ENCODE measurements around the gene SLC9A7. TPM values are rescaled to one million over a fixed set of nuclear protein-coding genes. Genes with fewer than 3 reads are reported as not detected.

SLC9A7 gene
- total RNA-seq, 4 donors from 2014 or later = 2.8 to 10.7 (median 3.3) TPM

- intact Hi-C loops (cut with DNase I) = loop anchor here (5.0 kb wide), 1 partner anchor 113 kb away; no protein-coding TSS in a partner anchor
- Histone ChIP-seq H3K27me3 (peaks cover 0 to 9% (median 0%) of the 10 kb centered on the region in 4 donors), H3K4me1 (peaks cover 7 to 27% (median 17%) of the 10 kb centered on the region in 4 donors), H3K36me3 (no peaks in the 10 kb centered on the region), H3K27ac (replicated peaks in 1 of 4) (peak overlapping the region; percentile 43 to 75 (median 67)), H3K9me3 (peaks cover 0 to 8% (median 0%) of the 10 kb centered on the region in 4 donors), H3K4me3 (peak overlapping the region; percentile 58 to 71 (median 60))
- WGBS = 58% methylated on average over 23 of the region's 107 CpGs
- no peak for TF ChIP-seq POLR2AphosphoS5 (IDR thresholded peaks at IDR 0.05)
- no peak for TF ChIP-seq EP300 (IDR thresholded peaks at IDR 0.05)
- no peak for TF ChIP-seq POLR2A (IDR thresholded peaks at IDR 0.05; ENCODE audit: low read depth)
- no peak for TF ChIP-seq CTCF (IDR thresholded peaks at IDR 0.05)
- no peak for DNase-seq (ENCODE audit: extremely low spot score)
These were observed 184.8 kb downstream of the SLC9A7 start for GRCh38 chrX:46573892-46574773.

- 38% methylated on average over 17 of the region's 35 CpGs for WGBS
- peaks cover 0 to 8% (median 0%) of the 10 kb centered on the region in 4 donors for H3K9me3 ChIP-seq
- no peak for DNase-seq (ENCODE audit: extremely low spot score)
- no peaks in the 10 kb centered on the region for H3K36me3 ChIP-seq
- H3K4me3 ChIP-seq = peak within 1 kb of the TSS; percentile 58 to 71 (median 60)
- H3K27ac ChIP-seq (replicated peaks in 1 of 4) = peak within 1 kb of the TSS; percentile 43 to 75 (median 67)
- intact Hi-C loops (cut with DNase I) = loop anchor here (5.0 kb wide), 1 partner anchor 114 kb away; no protein-coding TSS in a partner anchor
- H3K4me1 ChIP-seq = peaks cover 7 to 27% (median 17%) of the 10 kb centered on the region in 4 donors
- TF ChIP-seq POLR2AphosphoS5 (IDR thresholded peaks at IDR 0.05) (peak in 1 of 2 donors; percentile 52), CTCF (IDR thresholded peaks at IDR 0.05) (no peak), POLR2A (IDR thresholded peaks at IDR 0.05; ENCODE audit: low read depth) (no peak), EP300 (IDR thresholded peaks at IDR 0.05) (no peak)
- peaks cover 0 to 9% (median 0%) of the 10 kb centered on the region in 4 donors for H3K27me3 ChIP-seq
These were observed 185.5 kb downstream of the SLC9A7 start, which contains the start of gene CHST7 for GRCh38 chrX:46573331-46573891. Gene CHST7 (plus strand): TSS chrX:46573765. CDS start chrX:46573932, 167 bp downstream.

GRCh38 chrX:46572340-46572936 is 186.5 kb downstream of the SLC9A7 start:
- Histone ChIP-seq H3K27ac (replicated peaks in 1 of 4) (no peak overlapping the region), H3K4me1 (peaks cover 3 to 27% (median 17%) of the 10 kb centered on the region in 4 donors), H3K36me3 (no peaks in the 10 kb centered on the region), H3K4me3 (no peak overlapping the region), H3K9me3 (peaks cover 0 to 8% (median 0%) of the 10 kb centered on the region in 4 donors), H3K27me3 (peaks cover 0 to 9% (median 0%) of the 10 kb centered on the region in 4 donors)
- intact Hi-C loops (cut with DNase I) = loop anchor here (5.0 kb wide), 1 partner anchor 115 kb away; no protein-coding TSS in a partner anchor
- DNase-seq (ENCODE audit: extremely low spot score) = no peak
- WGBS = 73% methylated on average over 5 of the region's 5 CpGs
- TF ChIP-seq POLR2A (IDR thresholded peaks at IDR 0.05; ENCODE audit: low read depth) (no peak), POLR2AphosphoS5 (IDR thresholded peaks at IDR 0.05) (no peak), CTCF (IDR thresholded peaks at IDR 0.05) (no peak), EP300 (IDR thresholded peaks at IDR 0.05) (no peak)

GRCh38 chrX:46571423-46572339 is 187.2 kb downstream of the SLC9A7 start:
- H3K27ac ChIP-seq (replicated peaks in 1 of 4) = no peak overlapping the region
- TF ChIP-seq POLR2A (IDR thresholded peaks at IDR 0.05; ENCODE audit: low read depth) (no peak), POLR2AphosphoS5 (IDR thresholded peaks at IDR 0.05) (no peak), CTCF (IDR thresholded peaks at IDR 0.05) (no peak), EP300 (IDR thresholded peaks at IDR 0.05) (no peak)
- H3K4me1 ChIP-seq = peaks cover 3 to 27% (median 17%) of the 10 kb centered on the region in 4 donors
- H3K36me3 ChIP-seq = no peaks in the 10 kb centered on the region
- H3K9me3 ChIP-seq = peaks cover 0 to 8% (median 0%) of the 10 kb centered on the region in 4 donors
- WGBS = 79% methylated on average over 10 of the region's 10 CpGs
- no peak overlapping the region for H3K4me3 ChIP-seq
- peaks cover 0 to 9% (median 0%) of the 10 kb centered on the region in 4 donors for H3K27me3 ChIP-seq
- no peak for DNase-seq (ENCODE audit: extremely low spot score)
- intact Hi-C loops (cut with DNase I) = loop anchor here (5.0 kb wide), 1 partner anchor 116 kb away; no protein-coding TSS in a partner anchor
